ENCODE results near the gene CFAP97D2. TPM values are rescaled to one million over a fixed set of nuclear protein-coding genes. Genes with fewer than 3 reads are reported as not detected.

Gene CFAP97D2
- total RNA-seq, 1 donor from 2014 or later, result not detected

GRCh38 chr13:114199954-114200353 is 20.9 kb downstream of the CFAP97D2 start:
- no peak for TF ChIP-seq CTCF (IDR thresholded peaks at IDR 0.05; ENCODE audit: insufficient read depth, low read length, poor library complexity, severe bottlenecking)
- Histone ChIP-seq H3K4me3 (ENCODE audit: low read depth, low read length) (no peak overlapping the region), H3K27me3 (ENCODE audit: control insufficient read depth, insufficient read depth, low read length) (peaks cover 37% of the 10 kb centered on the region), H3K36me3 (ENCODE audit: control insufficient read depth, insufficient read depth, low read length) (no peaks in the 10 kb centered on the region)
- no peak for DNase-seq (ENCODE audit: low read depth)

GRCh38 chr13:114200399-114200911 is 21.4 kb downstream of the CFAP97D2 start:
- TF ChIP-seq CTCF (IDR thresholded peaks at IDR 0.05; ENCODE audit: insufficient read depth, low read length, poor library complexity, severe bottlenecking), result no peak
- DNase-seq (ENCODE audit: low read depth), result no peak
- H3K4me3 ChIP-seq (ENCODE audit: low read depth, low read length), result no peak overlapping the region
- H3K27me3 ChIP-seq (ENCODE audit: control insufficient read depth, insufficient read depth, low read length), result peaks cover 35% of the 10 kb centered on the region
- no peaks in the 10 kb centered on the region for H3K36me3 ChIP-seq (ENCODE audit: control insufficient read depth, insufficient read depth, low read length)

- Histone ChIP-seq H3K27me3 (ENCODE audit: control insufficient read depth, insufficient read depth, low read length) (peaks cover 31% of the 10 kb centered on the region), H3K36me3 (ENCODE audit: control insufficient read depth, insufficient read depth, low read length) (no peaks in the 10 kb centered on the region), H3K4me3 (ENCODE audit: low read depth, low read length) (no peak overlapping the region)
- TF ChIP-seq CTCF (IDR thresholded peaks at IDR 0.05; ENCODE audit: insufficient read depth, low read length, poor library complexity, severe bottlenecking), result no peak
- no peak for DNase-seq (ENCODE audit: low read depth)
Measured at GRCh38 chr13:114202581-114202980, 23.5 kb downstream of the CFAP97D2 start.

GRCh38 chr13:114203536-114203935 is 24.5 kb downstream of the CFAP97D2 start:
- no peaks in the 10 kb centered on the region for H3K36me3 ChIP-seq (ENCODE audit: control insufficient read depth, insufficient read depth, low read length)
- no peak for TF ChIP-seq CTCF (IDR thresholded peaks at IDR 0.05; ENCODE audit: insufficient read depth, low read length, poor library complexity, severe bottlenecking)
- peaks cover 29% of the 10 kb centered on the region for H3K27me3 ChIP-seq (ENCODE audit: control insufficient read depth, insufficient read depth, low read length)
- no peak overlapping the region for H3K4me3 ChIP-seq (ENCODE audit: low read depth, low read length)
- no peak for DNase-seq (ENCODE audit: low read depth)

- Histone ChIP-seq H3K4me3 (ENCODE audit: low read depth, low read length) (no peak overlapping the region), H3K27me3 (ENCODE audit: control insufficient read depth, insufficient read depth, low read length) (peaks cover 20% of the 10 kb centered on the region), H3K36me3 (ENCODE audit: control insufficient read depth, insufficient read depth, low read length) (no peaks in the 10 kb centered on the region)
Measured at GRCh38 chr13:114204894-114205293, 25.8 kb downstream of the CFAP97D2 start.

More at GRCh38 chr13:114204894-114205293, 25.8 kb downstream of the CFAP97D2 start:
- no peak for TF ChIP-seq CTCF (IDR thresholded peaks at IDR 0.05; ENCODE audit: insufficient read depth, low read length, poor library complexity, severe bottlenecking)
- no peak for DNase-seq (ENCODE audit: low read depth)
